ENCODE measurements around the gene FZR1. TPM values are rescaled to one million over a fixed set of nuclear protein-coding genes. Genes with fewer than 3 reads are reported as not detected.

Gene FZR1
- total RNA-seq, 1 experiment from 2014 or later, result 51.4 TPM

DNA sequence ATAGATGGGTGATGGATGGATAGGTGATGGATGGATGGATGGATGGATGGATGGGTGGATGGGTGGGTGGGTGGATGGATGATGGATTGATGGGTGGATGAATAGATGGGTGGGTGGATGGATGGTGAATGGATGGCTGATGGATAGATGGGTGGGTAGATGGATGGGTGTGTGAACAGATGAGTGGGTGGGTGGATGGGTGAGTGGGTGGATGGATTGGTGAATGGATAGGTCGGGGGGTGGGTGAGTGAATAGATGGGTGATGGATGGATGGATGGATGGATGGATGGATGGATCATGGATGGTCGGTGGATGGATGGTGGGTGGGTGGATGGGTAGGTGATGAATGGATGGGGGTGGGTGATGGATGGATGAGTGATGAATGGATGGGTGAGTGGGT, 29.3 kb upstream of the FZR1 start:
- Mint-ChIP-seq H3K4me3 (no peak overlapping the region), H3K4me1 (peaks cover 6 to 18% of the 10 kb centered on the region in 2 experiments), H3K36me3 (ENCODE audit: insufficient read depth in 1 of 3, low read depth in 3 of 3) (no peaks in the 10 kb centered on the region; a peak in 1 of 7 replicates), H3K27me3 (ENCODE audit: low read depth) (peaks cover 7% of the 10 kb centered on the region), H3K9me3 (0 out of 5 replicates have a peak, but pooled peaks cover 0 to 8% of the 10 kb centered on the region in 2 experiments), H3K27ac (no peak overlapping the region)
- peaks cover 4% of the 10 kb centered on the region for H3K23me2 ChIP-seq (ENCODE audit: insufficient read length, low read depth, low read length, poor library complexity, severe bottlenecking)
- H3K23ac ChIP-seq (ENCODE audit: insufficient read length, low read depth, low read length), result no peak overlapping the region
- H3K56ac ChIP-seq (ENCODE audit: insufficient read length, low read depth, low read length), result no peak overlapping the region
- H3K27ac ChIP-seq (ENCODE audit: insufficient read length, low read depth, low read length), result no peak overlapping the region
- H2BK5ac ChIP-seq (ENCODE audit: insufficient read length, low read length), result no peak overlapping the region
- no peak overlapping the region for H2BK20ac ChIP-seq (ENCODE audit: low read depth, low read length, poor library complexity, severe bottlenecking)
- no peaks in the 10 kb centered on the region for H3K27me3 ChIP-seq (ENCODE audit: insufficient read depth, low read length)
- no peaks in the 10 kb centered on the region for H3K9me3 ChIP-seq (ENCODE audit: control insufficient read depth, low read depth, low read length)
- no peak overlapping the region for H4K8ac ChIP-seq (replicated peaks; ENCODE audit: insufficient read length, low read depth, low read length)
- H2BK12ac ChIP-seq (ENCODE audit: insufficient read length, low read depth, low read length), result no peak overlapping the region
- no peaks in the 10 kb centered on the region for H3K79me2 ChIP-seq (ENCODE audit: insufficient read depth, low read length)
- DNase-seq, result no peak
- H4K20me1 ChIP-seq (ENCODE audit: control insufficient read depth, insufficient read depth, insufficient read length), result no peaks in the 10 kb centered on the region
- no peak overlapping the region for H3K4me2 ChIP-seq (ENCODE audit: insufficient read depth, insufficient read length, low read length)
- H3T11ph ChIP-seq (ENCODE audit: low read length), result no peak overlapping the region
- no peak overlapping the region for H3K18ac ChIP-seq (ENCODE audit: insufficient read length, low read depth, low read length)
- H3K4me1 ChIP-seq (ENCODE audit: insufficient read depth, low read length), result no peaks in the 10 kb centered on the region
- H2BK120ac ChIP-seq (ENCODE audit: low read depth, low read length, poor library complexity, severe bottlenecking), result no peak overlapping the region
- no peak overlapping the region for H2AFZ ChIP-seq (ENCODE audit: low read length)
- H4K91ac ChIP-seq (ENCODE audit: insufficient read length, low read depth, low read length), result no peak overlapping the region
- TF ChIP-seq, protein P1, sequence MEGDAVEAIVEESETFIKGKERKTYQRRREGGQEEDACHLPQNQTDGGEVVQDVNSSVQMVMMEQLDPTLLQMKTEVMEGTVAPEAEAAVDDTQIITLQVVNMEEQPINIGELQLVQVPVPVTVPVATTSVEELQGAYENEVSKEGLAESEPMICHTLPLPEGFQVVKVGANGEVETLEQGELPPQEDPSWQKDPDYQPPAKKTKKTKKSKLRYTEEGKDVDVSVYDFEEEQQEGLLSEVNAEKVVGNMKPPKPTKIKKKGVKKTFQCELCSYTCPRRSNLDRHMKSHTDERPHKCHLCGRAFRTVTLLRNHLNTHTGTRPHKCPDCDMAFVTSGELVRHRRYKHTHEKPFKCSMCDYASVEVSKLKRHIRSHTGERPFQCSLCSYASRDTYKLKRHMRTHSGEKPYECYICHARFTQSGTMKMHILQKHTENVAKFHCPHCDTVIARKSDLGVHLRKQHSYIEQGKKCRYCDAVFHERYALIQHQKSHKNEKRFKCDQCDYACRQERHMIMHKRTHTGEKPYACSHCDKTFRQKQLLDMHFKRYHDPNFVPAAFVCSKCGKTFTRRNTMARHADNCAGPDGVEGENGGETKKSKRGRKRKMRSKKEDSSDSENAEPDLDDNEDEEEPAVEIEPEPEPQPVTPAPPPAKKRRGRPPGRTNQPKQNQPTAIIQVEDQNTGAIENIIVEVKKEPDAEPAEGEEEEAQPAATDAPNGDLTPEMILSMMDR (conservative IDR thresholded peaks at IDR 0.05), result no peak
- H3K14ac ChIP-seq (ENCODE audit: insufficient read depth, low read length), result no peak overlapping the region
- no peak overlapping the region for H4K5ac ChIP-seq (ENCODE audit: insufficient read length, low read depth, low read length)
- no peak overlapping the region for H2AK5ac ChIP-seq (ENCODE audit: insufficient read length, low read length)
- no CpG with 5 or more reads among the region's 2 CpGs for WGBS (ENCODE audit: extremely low coverage, insufficient read length, low lambda C conversion rate)
- no peak overlapping the region for H2BK15ac ChIP-seq (ENCODE audit: low read depth, low read length)
- no peak overlapping the region for H3K4ac ChIP-seq (ENCODE audit: low read depth, low read length)
- no peak overlapping the region for H3K9ac ChIP-seq (ENCODE audit: extremely low read depth, insufficient read length, low read length)
- H3K79me1 ChIP-seq (ENCODE audit: insufficient read depth, low read depth, low read length, poor library complexity, severe bottlenecking), result no peaks in the 10 kb centered on the region

Data from H9 (cell line).